Activated effector memory CD4-positive, alpha-beta T cell treated with Interleukin-2 at 50 U/mL for 16 hours (primary cell): ENCODE measurements around the gene ADAT3.
"Not testable (repeated sequence)": the region's sequence is repeated elsewhere in the genome, so short reads cannot be mapped to it uniquely, and the experiment has no call there.

ENCODE experiments used
- DNase-seq: peaks from one replicate; pipeline ENCODE4 v3.0.0-alpha.2; 2020

Gene ADAT3

GRCh38 chr19:1884719-1885334 is 20.4 kb upstream of the ADAT3 start:
- DNase-seq: no peak

- DNase-seq: peak; percentile 93
Observed at GRCh38 chr19:1885398-1886119, 19.6 kb upstream of the ADAT3 start, which contains the start of gene ABHD17A. Gene ABHD17A, minus strand, starts transcription at chr19:1885496. Its CDS starts 3,930 bp downstream, at chr19:1881566.

GRCh38 chr19:1886360-1886759 is 18.8 kb upstream of the ADAT3 start:
- DNase-seq: not testable (repeated sequence)

GRCh38 chr19:1888385-1888784 is 16.8 kb upstream of the ADAT3 start:
- no peak for DNase-seq

- no peak for DNase-seq
Observed at GRCh38 chr19:1889907-1890306, 15.3 kb upstream of the ADAT3 start.

GRCh38 chr19:1893791-1894190 is 11.4 kb upstream of the ADAT3 start:
- DNase-seq: no peak

- no peak for DNase-seq
Observed at GRCh38 chr19:1896508-1896907, 8.7 kb upstream of the ADAT3 start.

GRCh38 chr19:1901940-1902404 is 3.2 kb upstream of the ADAT3 start:
- no peak for DNase-seq

GRCh38 chr19:1902923-1903322 is 2.3 kb upstream of the ADAT3 start:
- DNase-seq: no peak

- DNase-seq: no peak
Observed at GRCh38 chr19:1904860-1905109, 414 bp upstream of the ADAT3 start.

- no peak for DNase-seq
Observed at GRCh38 chr19:1905863-1906375, 720 bp downstream of the ADAT3 start.

GRCh38 chr19:1906985-1907562 is 1.9 kb downstream of the ADAT3 start:
- no peak for DNase-seq

GRCh38 chr19:1907563-1908363 is 2.6 kb downstream of the ADAT3 start:
- DNase-seq: no peak

- no peak for DNase-seq
Observed at GRCh38 chr19:1908364-1908678, 3.1 kb downstream of the ADAT3 start.

GRCh38 chr19:1909761-1910080 is 4.5 kb downstream of the ADAT3 start:
- no peak for DNase-seq

GRCh38 chr19:1910177-1910576 is 5.0 kb downstream of the ADAT3 start:
- DNase-seq: no peak

GRCh38 chr19:1911098-1911497 is 5.9 kb downstream of the ADAT3 start:
- no peak for DNase-seq

GRCh38 chr19:1911995-1912394 is 6.8 kb downstream of the ADAT3 start:
- no peak for DNase-seq

- DNase-seq: no peak
Observed at GRCh38 chr19:1912760-1913505, 7.7 kb downstream of the ADAT3 start.

GRCh38 chr19:1913781-1914577 is 8.8 kb downstream of the ADAT3 start:
- DNase-seq: no peak

- no peak for DNase-seq
Observed at GRCh38 chr19:1914826-1915341, 9.7 kb downstream of the ADAT3 start.

GRCh38 chr19:1917146-1917545 is 11.9 kb downstream of the ADAT3 start:
- no peak for DNase-seq
